ENCODE data around the gene PPFIA1.

DNA sequence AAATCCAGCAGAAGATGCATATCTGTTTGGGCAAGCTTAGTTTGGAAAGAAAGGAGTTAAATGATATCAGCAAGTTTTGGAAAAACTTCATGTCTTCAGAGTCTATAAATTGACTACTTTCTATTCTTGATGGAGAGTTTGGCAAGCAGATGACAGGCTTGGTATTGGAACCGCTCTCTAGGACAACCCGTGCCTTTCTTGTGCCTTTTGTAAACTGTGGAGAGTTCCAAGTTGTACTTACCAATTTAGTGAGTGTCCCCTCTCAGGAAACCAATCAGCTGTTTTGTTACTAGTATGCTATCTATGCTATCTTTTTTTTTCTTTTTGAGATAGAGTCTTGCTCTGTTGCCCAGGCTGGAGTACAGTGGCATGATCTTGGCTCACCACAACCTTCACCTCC, 84.1 kb downstream of the PPFIA1 start:
- TF ChIP-seq SP1 (IDR thresholded peaks at IDR 0.05) (no peak), ARNT (IDR thresholded peaks at IDR 0.05) (no peak), BHLHE40 (IDR thresholded peaks at IDR 0.05; ENCODE audit: borderline replicate concordance) (no peak), FOXK2 (IDR thresholded peaks at IDR 0.05) (no peak), TARDBP (IDR thresholded peaks at IDR 0.05) (no peak)

Data from HEK293T (cell line).